GM18870 (cell line): ENCODE measurements around the gene TMPRSS11F.

Source experiments
- ATAC-seq: cut with Tn5 transposase; IDR thresholded peaks from one replicate; pipeline ENCODE4 v1.9.1; 2021; ENCODE audit warnings: moderate library complexity; ENCODE audit not compliant: unreplicated experiment

TMPRSS11F gene

GRCh38 chr4:68077737-68078136 is 51.9 kb downstream of the TMPRSS11F start:
- no peak for ATAC-seq

- ATAC-seq = no peak
These were observed 52.4 kb downstream of the TMPRSS11F start for GRCh38 chr4:68077301-68077700.

GRCh38 chr4:68076194-68076593 is 53.5 kb downstream of the TMPRSS11F start:
- ATAC-seq = no peak

GRCh38 chr4:68074397-68074796 is 55.3 kb downstream of the TMPRSS11F start:
- ATAC-seq = no peak

GRCh38 chr4:68070302-68070701 is 59.4 kb downstream of the TMPRSS11F start:
- ATAC-seq = no peak

- no peak for ATAC-seq
These were observed 67.2 kb downstream of the TMPRSS11F start for GRCh38 chr4:68062501-68062900.

GRCh38 chr4:68038272-68038671 is 91.4 kb downstream of the TMPRSS11F start:
- ATAC-seq = no peak

GRCh38 chr4:68021185-68021584 is 108.5 kb downstream of the TMPRSS11F start:
- no peak for ATAC-seq

GRCh38 chr4:68011684-68012083 is 118.0 kb downstream of the TMPRSS11F start:
- ATAC-seq = no peak
